ENCODE measurements around the gene RPA1.
"Not testable (repeated sequence)": the region's sequence is repeated elsewhere in the genome, so short reads cannot be mapped to it uniquely, and the experiment has no call there.

Gene RPA1

GRCh38 chr17:1820528-1821252 is 9.1 kb upstream of the RPA1 start:
- DNase-seq (ENCODE audit: low read depth), result no peak

- DNase-seq (ENCODE audit: low read depth), result no peak
Measured at GRCh38 chr17:1829216-1829591, 601 bp upstream of the RPA1 start.

- DNase-seq (ENCODE audit: low read depth), result peak; percentile 4
Measured at GRCh38 chr17:1830288-1830687, 483 bp downstream of the RPA1 start.

GRCh38 chr17:1834380-1835149 is 4.8 kb downstream of the RPA1 start:
- no peak for DNase-seq (ENCODE audit: low read depth)

GRCh38 chr17:1839516-1839915 is 9.7 kb downstream of the RPA1 start:
- no peak for DNase-seq (ENCODE audit: low read depth)

GRCh38 chr17:1843947-1844346 is 14.1 kb downstream of the RPA1 start:
- DNase-seq (ENCODE audit: low read depth), result no peak

GRCh38 chr17:1847191-1847590 is 17.4 kb downstream of the RPA1 start:
- DNase-seq (ENCODE audit: low read depth), result no peak

GRCh38 chr17:1852327-1852726 is 22.5 kb downstream of the RPA1 start:
- DNase-seq (ENCODE audit: low read depth), result no peak

- DNase-seq (ENCODE audit: low read depth), result no peak
Measured at GRCh38 chr17:1853698-1854097, 23.9 kb downstream of the RPA1 start.

- not testable (repeated sequence) for DNase-seq (ENCODE audit: low read depth)
Measured at GRCh38 chr17:1856462-1856861, 26.7 kb downstream of the RPA1 start.

GRCh38 chr17:1860978-1861377 is 31.2 kb downstream of the RPA1 start:
- no peak for DNase-seq (ENCODE audit: low read depth)

- no peak for DNase-seq (ENCODE audit: low read depth)
Measured at GRCh38 chr17:1861391-1862010, 31.7 kb downstream of the RPA1 start.

GRCh38 chr17:1865252-1866037 is 35.6 kb downstream of the RPA1 start:
- DNase-seq (ENCODE audit: low read depth), result no peak

GRCh38 chr17:1867307-1867706 is 37.5 kb downstream of the RPA1 start:
- no peak for DNase-seq (ENCODE audit: low read depth)

- DNase-seq (ENCODE audit: low read depth), result no peak
Measured at GRCh38 chr17:1868090-1868489, 38.3 kb downstream of the RPA1 start.

- DNase-seq (ENCODE audit: low read depth), result no peak
Measured at GRCh38 chr17:1870592-1870991, 40.8 kb downstream of the RPA1 start.

GRCh38 chr17:1871756-1872155 is 42.0 kb downstream of the RPA1 start:
- no peak for DNase-seq (ENCODE audit: low read depth)

- no peak for DNase-seq (ENCODE audit: low read depth)
Measured at GRCh38 chr17:1872254-1872653, 42.4 kb downstream of the RPA1 start.

- no peak for DNase-seq (ENCODE audit: low read depth)
Measured at GRCh38 chr17:1872976-1873375, 43.2 kb downstream of the RPA1 start.

- DNase-seq (ENCODE audit: low read depth), result no peak
Measured at GRCh38 chr17:1873418-1873817, 43.6 kb downstream of the RPA1 start.

GRCh38 chr17:1875597-1875996 is 45.8 kb downstream of the RPA1 start:
- no peak for DNase-seq (ENCODE audit: low read depth)

GRCh38 chr17:1878419-1879121 is 48.8 kb downstream of the RPA1 start:
- DNase-seq (ENCODE audit: low read depth), result no peak
